Osteoblast (primary cell): ENCODE measurements around the gene SLC7A6. TPM values are rescaled to one million over a fixed set of nuclear protein-coding genes. Genes with fewer than 3 reads are reported as not detected.

Experiments
- DNase-seq: peaks from one replicate; pipeline ENCODE4 v3.0.0; 2011; ENCODE audit warnings: low spot score, mixed read lengths; ENCODE audit not compliant: insufficient read length; ENCODE audit errors: missing footprints
- H2AFZ ChIP-seq: 2 replicates; pipeline ENCODE4 v1.6.0; 2011; ENCODE audit warnings: mild to moderate bottlenecking, low read length
- H3K27ac ChIP-seq: 2 replicates; pipeline ENCODE4 v1.5.1; 2011; ENCODE audit warnings: mild to moderate bottlenecking, low read depth, low read length, moderate library complexity
- H3K27me3 ChIP-seq: 2 replicates; pipeline ENCODE4 v1.6.0; 2012; ENCODE audit warnings: mild to moderate bottlenecking, control low read depth, inconsistent platforms, low read length, moderate library complexity; ENCODE audit not compliant: insufficient read depth
- H3K36me3 ChIP-seq: 2 replicates; pipeline ENCODE4 v1.5.1; 2011; ENCODE audit warnings: mild to moderate bottlenecking, low read length, control low read depth, moderate library complexity; ENCODE audit not compliant: insufficient read depth
- H3K4me1 ChIP-seq: 2 replicates; pipeline ENCODE4 v1.5.1; 2011; ENCODE audit warnings: mild to moderate bottlenecking, low read length, control low read depth, moderate library complexity; ENCODE audit not compliant: insufficient read depth
- H3K4me2 ChIP-seq: 2 replicates; pipeline ENCODE4 v1.6.0; 2011; ENCODE audit warnings: mild to moderate bottlenecking, low read length; ENCODE audit not compliant: insufficient read depth
- H3K4me3 ChIP-seq: fragments of 200-600 bp; sonication (generic); 3 replicates; pipeline ENCODE4 v1.5.1; 2012; ENCODE audit warnings: mild to moderate bottlenecking, low read length, inconsistent platforms; ENCODE audit not compliant: insufficient read depth
- H3K79me2 ChIP-seq: 2 replicates; pipeline ENCODE4 v1.6.0; 2012; ENCODE audit warnings: mild to moderate bottlenecking, low read length, control low read depth, inconsistent platforms; ENCODE audit not compliant: insufficient read depth
- H3K9me3 ChIP-seq: 2 replicates; pipeline ENCODE4 v1.5.1; 2011; ENCODE audit warnings: low read depth, low read length, control low read depth
- H4K20me1 ChIP-seq: 2 replicates; pipeline ENCODE4 v1.6.0; 2012; ENCODE audit warnings: mild to moderate bottlenecking, low read length, control low read depth; ENCODE audit not compliant: insufficient read depth
- total RNA-seq: library from RNA; depleted of rRNA; stranded (reverse); fragments of >200 nt; gene quantifications from 2 replicates; pipeline ENCODE4 v1.2.3, GENCODE V29; 2012
- TF ChIP-seq, protein P1 (sequence below): IDR thresholded peaks from 2 replicates; pipeline ENCODE4 v1.5.1; 2011; ENCODE audit warnings: mild to moderate bottlenecking, low read depth, low read length, moderate library complexity; ENCODE audit errors: extremely low read depth

SLC7A6 gene
- total RNA-seq, 1 donor, result 36.9 TPM

DNA sequence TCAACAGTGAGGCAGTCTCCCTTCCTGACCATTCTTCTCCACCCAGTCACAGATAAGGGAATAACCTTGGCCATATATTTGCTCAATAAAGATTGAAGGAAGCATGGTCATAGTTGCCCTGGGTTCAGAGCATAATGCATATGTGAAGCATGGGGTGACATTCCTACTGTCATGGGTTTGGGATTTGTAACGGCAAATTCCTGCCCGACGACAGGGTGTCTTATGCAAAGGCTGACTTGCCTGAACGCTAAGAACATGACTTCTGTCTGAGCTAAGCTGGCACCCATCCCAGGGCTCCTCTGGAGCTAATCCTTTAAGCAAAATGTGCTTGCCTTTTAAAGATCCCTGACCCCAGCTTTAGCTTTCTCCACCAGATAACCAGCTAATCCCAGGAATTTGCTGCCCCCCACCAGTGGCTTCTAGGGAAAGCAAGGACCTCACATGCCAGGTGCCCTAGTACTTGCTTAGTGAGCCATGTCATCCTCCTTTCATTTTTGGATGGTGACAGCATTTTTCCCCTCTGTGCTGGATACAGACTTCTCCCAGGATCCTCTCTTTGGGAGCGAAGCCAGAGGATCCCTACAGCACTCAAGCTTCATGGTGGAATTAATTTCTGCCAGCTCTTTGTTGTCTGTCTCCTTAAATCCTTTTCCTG, 34.7 kb downstream of the SLC7A6 start:
- Histone ChIP-seq H3K36me3 (peaks cover 82% of the 10 kb centered on the region), H2AFZ (no peak overlapping the region), H3K27me3 (no peaks in the 10 kb centered on the region), H3K79me2 (peaks cover 26% of the 10 kb centered on the region), H3K4me3 (no peak overlapping the region), H4K20me1 (peaks cover 11% of the 10 kb centered on the region), H3K27ac (peak overlapping the region; percentile 35), H3K4me2 (no peak overlapping the region), H3K4me1 (peaks cover 26% of the 10 kb centered on the region), H3K9me3 (no peaks in the 10 kb centered on the region)
- TF ChIP-seq, protein P1, sequence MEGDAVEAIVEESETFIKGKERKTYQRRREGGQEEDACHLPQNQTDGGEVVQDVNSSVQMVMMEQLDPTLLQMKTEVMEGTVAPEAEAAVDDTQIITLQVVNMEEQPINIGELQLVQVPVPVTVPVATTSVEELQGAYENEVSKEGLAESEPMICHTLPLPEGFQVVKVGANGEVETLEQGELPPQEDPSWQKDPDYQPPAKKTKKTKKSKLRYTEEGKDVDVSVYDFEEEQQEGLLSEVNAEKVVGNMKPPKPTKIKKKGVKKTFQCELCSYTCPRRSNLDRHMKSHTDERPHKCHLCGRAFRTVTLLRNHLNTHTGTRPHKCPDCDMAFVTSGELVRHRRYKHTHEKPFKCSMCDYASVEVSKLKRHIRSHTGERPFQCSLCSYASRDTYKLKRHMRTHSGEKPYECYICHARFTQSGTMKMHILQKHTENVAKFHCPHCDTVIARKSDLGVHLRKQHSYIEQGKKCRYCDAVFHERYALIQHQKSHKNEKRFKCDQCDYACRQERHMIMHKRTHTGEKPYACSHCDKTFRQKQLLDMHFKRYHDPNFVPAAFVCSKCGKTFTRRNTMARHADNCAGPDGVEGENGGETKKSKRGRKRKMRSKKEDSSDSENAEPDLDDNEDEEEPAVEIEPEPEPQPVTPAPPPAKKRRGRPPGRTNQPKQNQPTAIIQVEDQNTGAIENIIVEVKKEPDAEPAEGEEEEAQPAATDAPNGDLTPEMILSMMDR, result no peak
- no peak for DNase-seq

GRCh38 chr16:68299571-68300453, 35.5 kb downstream of the SLC7A6 start:
- TF ChIP-seq, protein P1, result no peak
- Histone ChIP-seq H3K4me1 (peaks cover 26% of the 10 kb centered on the region), H3K9me3 (no peaks in the 10 kb centered on the region), H3K79me2 (peaks cover 23% of the 10 kb centered on the region), H3K4me3 (no peak overlapping the region), H3K36me3 (peaks cover 78% of the 10 kb centered on the region), H3K27me3 (no peaks in the 10 kb centered on the region), H3K27ac (peak overlapping the region; percentile 35), H4K20me1 (peaks cover 10% of the 10 kb centered on the region), H2AFZ (no peak overlapping the region), H3K4me2 (no peak overlapping the region)
- DNase-seq, result no peak

GRCh38 chr16:68300734-68301459, 36.6 kb downstream of the SLC7A6 start:
- no peaks in the 10 kb centered on the region for H3K9me3 ChIP-seq
- peak overlapping the region; percentile 12 for H3K27ac ChIP-seq
- no peak overlapping the region for H2AFZ ChIP-seq
- TF ChIP-seq, protein P1, result no peak
- no peak for DNase-seq
- H3K36me3 ChIP-seq, result peaks cover 75% of the 10 kb centered on the region
- H3K4me3 ChIP-seq, result no peak overlapping the region
- peaks cover 7% of the 10 kb centered on the region for H4K20me1 ChIP-seq
- H3K27me3 ChIP-seq, result no peaks in the 10 kb centered on the region
- H3K4me1 ChIP-seq, result peaks cover 26% of the 10 kb centered on the region
- H3K4me2 ChIP-seq, result no peak overlapping the region
- peaks cover 32% of the 10 kb centered on the region for H3K79me2 ChIP-seq
